DOHH2 (cell line): ENCODE measurements around the gene NME2.

Experiments
- EZH2phosphoT487 ChIP-seq: fragments of 200-600 bp; sonication (generic); IDR thresholded peaks from 2 replicates; pipeline ENCODE4 v1.6.1; 2017; ENCODE audit warnings: borderline replicate concordance, mild to moderate bottlenecking, antibody characterized with exemption, low read length, moderate library complexity, mixed read lengths
- TF ChIP-seq, protein P1 (sequence below): fragments of 200-600 bp; sonication (generic); IDR thresholded peaks from one replicate; pipeline ENCODE4 v1.5.1; 2014; ENCODE audit warnings: antibody characterized with exemption, mild to moderate bottlenecking, low read depth, low read length; ENCODE audit not compliant: poor library complexity, severe bottlenecking

DNA sequence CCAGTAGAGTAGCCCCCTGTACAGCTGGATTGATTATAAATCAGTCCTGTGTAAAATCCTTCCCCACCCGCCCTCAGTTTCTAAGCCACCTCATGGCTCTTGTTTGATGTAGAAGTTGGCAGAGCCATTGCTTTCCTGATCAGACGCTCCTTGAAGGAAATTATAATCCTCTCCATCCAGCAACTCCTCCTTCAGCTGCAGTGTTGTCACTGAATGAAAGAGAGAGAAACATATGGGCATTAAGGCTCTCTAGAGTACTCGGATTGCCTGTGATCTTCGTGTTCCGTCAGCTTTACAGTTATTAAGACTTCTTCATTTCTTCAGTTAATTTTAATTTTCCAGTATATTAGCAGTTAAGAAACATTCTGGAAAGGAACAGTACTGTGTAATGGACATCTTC lies 14.3 kb downstream of the NME2 start:
- TF ChIP-seq, protein P1, sequence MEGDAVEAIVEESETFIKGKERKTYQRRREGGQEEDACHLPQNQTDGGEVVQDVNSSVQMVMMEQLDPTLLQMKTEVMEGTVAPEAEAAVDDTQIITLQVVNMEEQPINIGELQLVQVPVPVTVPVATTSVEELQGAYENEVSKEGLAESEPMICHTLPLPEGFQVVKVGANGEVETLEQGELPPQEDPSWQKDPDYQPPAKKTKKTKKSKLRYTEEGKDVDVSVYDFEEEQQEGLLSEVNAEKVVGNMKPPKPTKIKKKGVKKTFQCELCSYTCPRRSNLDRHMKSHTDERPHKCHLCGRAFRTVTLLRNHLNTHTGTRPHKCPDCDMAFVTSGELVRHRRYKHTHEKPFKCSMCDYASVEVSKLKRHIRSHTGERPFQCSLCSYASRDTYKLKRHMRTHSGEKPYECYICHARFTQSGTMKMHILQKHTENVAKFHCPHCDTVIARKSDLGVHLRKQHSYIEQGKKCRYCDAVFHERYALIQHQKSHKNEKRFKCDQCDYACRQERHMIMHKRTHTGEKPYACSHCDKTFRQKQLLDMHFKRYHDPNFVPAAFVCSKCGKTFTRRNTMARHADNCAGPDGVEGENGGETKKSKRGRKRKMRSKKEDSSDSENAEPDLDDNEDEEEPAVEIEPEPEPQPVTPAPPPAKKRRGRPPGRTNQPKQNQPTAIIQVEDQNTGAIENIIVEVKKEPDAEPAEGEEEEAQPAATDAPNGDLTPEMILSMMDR = no peak
- no peak for TF ChIP-seq EZH2phosphoT487
